A673 (cell line): ENCODE measurements around the gene TCIRG1. TPM values are rescaled to one million over a fixed set of nuclear protein-coding genes. Genes with fewer than 3 reads are reported as not detected.

ENCODE experiments used
- BruUV-seq: library from RNA; stranded (reverse); fragments of 400-500 nt; replicated peaks from 2 replicates; lab custom pipeline; 2021; lab: Mats Ljungman, UMichigan
- CTCF ChIA-PET: fragments of 300-600 bp; sonication (Branson Sonifier 250); formaldehyde crosslinking; loops from one replicate; lab custom pipeline; 2022; ENCODE audit warnings: antibody characterized with exemption; lab: Charles Lee
- POLR2A ChIA-PET: fragments of 300-600 bp; sonication (Branson Sonifier 250); formaldehyde crosslinking; loops from one replicate; lab custom pipeline; 2022; ENCODE audit warnings: antibody characterized with exemption; ENCODE audit not compliant: low non-redundant PET; lab: Charles Lee
- DNase-seq: peaks from one replicate; pipeline ENCODE4 v3.0.0-alpha.2; 2015; ENCODE audit warnings: low spot score
- H3K27ac ChIP-seq: fragments of 200-600 bp; sonication (generic); 2 replicates; pipeline ENCODE4 v1.5.1; 2016; ENCODE audit warnings: mixed run types, low read depth, mild to moderate bottlenecking, mixed read lengths, antibody characterized with exemption, low read length; ENCODE audit not compliant: poor library complexity, severe bottlenecking
- H3K27me3 ChIP-seq: fragments of 200-600 bp; sonication (generic); replicated peaks from 2 replicates; pipeline ENCODE4 v1.6.1; 2017; ENCODE audit warnings: mixed run types, low read depth, mild to moderate bottlenecking, mixed read lengths, antibody characterized with exemption, low read length; ENCODE audit not compliant: insufficient read depth, poor library complexity
- H3K36me3 ChIP-seq: fragments of 200-600 bp; sonication (generic); 2 replicates; pipeline ENCODE4 v1.6.1; 2016; ENCODE audit warnings: mixed run types, mild to moderate bottlenecking, mixed read lengths, antibody characterized with exemption, low read length; ENCODE audit not compliant: insufficient read depth, poor library complexity, severe bottlenecking
- H3K4me1 ChIP-seq: fragments of 200-600 bp; sonication (generic); 2 replicates; pipeline ENCODE4 v1.6.1; 2017; ENCODE audit warnings: mixed run types, mild to moderate bottlenecking, mixed read lengths, antibody characterized with exemption, low read length; ENCODE audit not compliant: insufficient read depth, poor library complexity, severe bottlenecking
- H3K4me3 ChIP-seq: fragments of 200-600 bp; sonication (generic); 2 replicates; pipeline ENCODE4 v1.5.1; 2016; ENCODE audit warnings: low read depth, mixed run types, mild to moderate bottlenecking, mixed read lengths, low read length; ENCODE audit not compliant: poor library complexity, severe bottlenecking
- H3K9me3 ChIP-seq: fragments of 200-600 bp; sonication (generic); 2 replicates; pipeline ENCODE4 v1.6.1; 2016; ENCODE audit warnings: mixed run types, low read depth, mild to moderate bottlenecking, mixed read lengths, antibody characterized with exemption, low read length; ENCODE audit not compliant: poor library complexity, severe bottlenecking
- CTCF ChIP-seq: fragments of 300-800, 200-600 bp; sonication (generic); conservative IDR thresholded peaks from 2 replicates; pipeline ENCODE4 v1.5.1; 2017; ENCODE audit warnings: low read depth, mild to moderate bottlenecking, antibody characterized with exemption, low read length, moderate library complexity, mixed read lengths
- EZH2 ChIP-seq: fragments of 200-600 bp; sonication (generic); IDR thresholded peaks from 2 replicates; pipeline ENCODE4 v1.6.1; 2017; ENCODE audit warnings: borderline replicate concordance, low read depth, mild to moderate bottlenecking, mixed read lengths, antibody characterized with exemption, low read length; ENCODE audit not compliant: poor library complexity, severe bottlenecking
- intact Hi-C: fragments of 100-400 bp; cut with micrococcal nuclease; formaldehyde crosslinking; loops from one replicate; pipeline ENCODE4 v1.10.0; 2022; ENCODE audit not compliant: unreplicated experiment
- total RNA-seq: library from RNA; stranded (reverse); gene quantifications from 2 replicates; pipeline ENCODE4 v1.2.3, GENCODE V29; 2021

Gene TCIRG1
- total RNA-seq, 1 experiment from 2014 or later: 15.0 TPM

GRCh38 chr11:68093565-68093964, 54.7 kb downstream of the TCIRG1 start:
- ChIA-PET CTCF (no interaction called here), POLR2A (no interaction called here)
- no peaks in the 10 kb centered on the region for H3K36me3 ChIP-seq
- no TSS peak for BruUV-seq
- TF ChIP-seq CTCF: no peak
- TF ChIP-seq EZH2: no peak
- H3K9me3 ChIP-seq: no peaks in the 10 kb centered on the region
- no peak overlapping the region for H3K27ac ChIP-seq
- no peaks in the 10 kb centered on the region for H3K27me3 ChIP-seq
- H3K4me1 ChIP-seq: no peaks in the 10 kb centered on the region
- H3K4me3 ChIP-seq: no peak overlapping the region
- intact Hi-C loops: no loop called here
- no peak for DNase-seq

- no peak overlapping the region for H3K27ac ChIP-seq
- no TSS peak for BruUV-seq
- H3K4me1 ChIP-seq: no peaks in the 10 kb centered on the region
- no peaks in the 10 kb centered on the region for H3K9me3 ChIP-seq
- CTCF ChIA-PET: no interaction called here
- H3K36me3 ChIP-seq: no peaks in the 10 kb centered on the region
- no peaks in the 10 kb centered on the region for H3K27me3 ChIP-seq
- H3K4me3 ChIP-seq: no peak overlapping the region
- DNase-seq: no peak
- POLR2A ChIA-PET: no interaction called here
- TF ChIP-seq EZH2 (no peak), CTCF (no peak)
- intact Hi-C loops: no loop called here
Measured at GRCh38 chr11:68096962-68097361, 58.1 kb downstream of the TCIRG1 start.

- H3K4me1 ChIP-seq: no peaks in the 10 kb centered on the region
- no peak overlapping the region for H3K4me3 ChIP-seq
- no TSS peak for BruUV-seq
- ChIA-PET POLR2A (no interaction called here), CTCF (no interaction called here)
- no peaks in the 10 kb centered on the region for H3K9me3 ChIP-seq
- H3K27ac ChIP-seq: no peak overlapping the region
- H3K27me3 ChIP-seq: no peaks in the 10 kb centered on the region
- intact Hi-C loops: no loop called here
- TF ChIP-seq CTCF (no peak), EZH2 (no peak)
- no peak for DNase-seq
- no peaks in the 10 kb centered on the region for H3K36me3 ChIP-seq
Measured at GRCh38 chr11:68099057-68099456, 60.2 kb downstream of the TCIRG1 start.
